DND-41 (cell line): ENCODE data around the gene FLNC.

Experiments used
- CTCF ChIP-seq: IDR thresholded peaks from 2 replicates; pipeline ENCODE4 v1.5.1; 2012; ENCODE audit warnings: borderline replicate concordance, low read length, moderate library complexity, mild to moderate bottlenecking; ENCODE audit not compliant: poor library complexity, severe bottlenecking; ENCODE audit errors: extremely low read depth
- EZH2 ChIP-seq: IDR thresholded peaks from 3 replicates; pipeline ENCODE4 v1.6.1; 2012; ENCODE audit warnings: borderline replicate concordance, low read depth, mild to moderate bottlenecking, moderate library complexity, low read length, inconsistent platforms; ENCODE audit not compliant: severe bottlenecking

GRCh38 chr7:128796327-128796726, 33.9 kb upstream of the FLNC start:
- no peak for TF ChIP-seq CTCF
- TF ChIP-seq EZH2 = no peak
